LoVo (cell line): ENCODE data around the gene LEAP2.

Experiments
- DNase-seq: peaks from one replicate; pipeline ENCODE4 v3.0.0-alpha.2; 2016; ENCODE audit warnings: low spot score

LEAP2 gene

GRCh38 chr5:132877938-132878337, 4.5 kb downstream of the LEAP2 start:
- peak; percentile 46 for DNase-seq

GRCh38 chr5:132883261-132883834, 9.9 kb downstream of the LEAP2 start:
- DNase-seq = peak; percentile 69

- no peak for DNase-seq
Observed at GRCh38 chr5:132884548-132884947, 11.1 kb downstream of the LEAP2 start.

GRCh38 chr5:132886064-132886823, 12.8 kb downstream of the LEAP2 start:
- no peak for DNase-seq

GRCh38 chr5:132887283-132887682, 13.8 kb downstream of the LEAP2 start:
- DNase-seq = no peak

- no peak for DNase-seq
Observed at GRCh38 chr5:132889501-132889900, 16.0 kb downstream of the LEAP2 start.

GRCh38 chr5:132890817-132891216, 17.3 kb downstream of the LEAP2 start:
- DNase-seq = no peak

- no peak for DNase-seq
Observed at GRCh38 chr5:132895719-132896305, 22.3 kb downstream of the LEAP2 start.

- DNase-seq = no peak
Observed at GRCh38 chr5:132896685-132897084, 23.2 kb downstream of the LEAP2 start.

GRCh38 chr5:132898094-132898493, 24.6 kb downstream of the LEAP2 start:
- no peak for DNase-seq

- DNase-seq = no peak
Observed at GRCh38 chr5:132901036-132901435, 27.6 kb downstream of the LEAP2 start.

- no peak for DNase-seq
Observed at GRCh38 chr5:132901730-132902129, 28.3 kb downstream of the LEAP2 start.

- DNase-seq = no peak
Observed at GRCh38 chr5:132905938-132906337, 32.5 kb downstream of the LEAP2 start.

- no peak for DNase-seq
Observed at GRCh38 chr5:132907161-132907560, 33.7 kb downstream of the LEAP2 start.

GRCh38 chr5:132909702-132910101, 36.2 kb downstream of the LEAP2 start:
- no peak for DNase-seq

- no peak for DNase-seq
Observed at GRCh38 chr5:132915681-132916080, 42.2 kb downstream of the LEAP2 start.

- no peak for DNase-seq
Observed at GRCh38 chr5:132916086-132916485, 42.6 kb downstream of the LEAP2 start.
